HG03469 (cell line): ENCODE data around the gene P2RY6.
"Not testable (repeated sequence)": the region's sequence is repeated elsewhere in the genome, so short reads cannot be mapped to it uniquely, and the experiment has no call there.

Source experiments
- ATAC-seq: cut with Tn5 transposase; IDR thresholded peaks from one replicate; pipeline ENCODE4 v1.9.1; 2021; ENCODE audit warnings: mild to moderate bottlenecking, moderate library complexity, moderate number of reproducible peaks; ENCODE audit not compliant: unreplicated experiment

P2RY6 gene, protein sequence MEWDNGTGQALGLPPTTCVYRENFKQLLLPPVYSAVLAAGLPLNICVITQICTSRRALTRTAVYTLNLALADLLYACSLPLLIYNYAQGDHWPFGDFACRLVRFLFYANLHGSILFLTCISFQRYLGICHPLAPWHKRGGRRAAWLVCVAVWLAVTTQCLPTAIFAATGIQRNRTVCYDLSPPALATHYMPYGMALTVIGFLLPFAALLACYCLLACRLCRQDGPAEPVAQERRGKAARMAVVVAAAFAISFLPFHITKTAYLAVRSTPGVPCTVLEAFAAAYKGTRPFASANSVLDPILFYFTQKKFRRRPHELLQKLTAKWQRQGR

DNA sequence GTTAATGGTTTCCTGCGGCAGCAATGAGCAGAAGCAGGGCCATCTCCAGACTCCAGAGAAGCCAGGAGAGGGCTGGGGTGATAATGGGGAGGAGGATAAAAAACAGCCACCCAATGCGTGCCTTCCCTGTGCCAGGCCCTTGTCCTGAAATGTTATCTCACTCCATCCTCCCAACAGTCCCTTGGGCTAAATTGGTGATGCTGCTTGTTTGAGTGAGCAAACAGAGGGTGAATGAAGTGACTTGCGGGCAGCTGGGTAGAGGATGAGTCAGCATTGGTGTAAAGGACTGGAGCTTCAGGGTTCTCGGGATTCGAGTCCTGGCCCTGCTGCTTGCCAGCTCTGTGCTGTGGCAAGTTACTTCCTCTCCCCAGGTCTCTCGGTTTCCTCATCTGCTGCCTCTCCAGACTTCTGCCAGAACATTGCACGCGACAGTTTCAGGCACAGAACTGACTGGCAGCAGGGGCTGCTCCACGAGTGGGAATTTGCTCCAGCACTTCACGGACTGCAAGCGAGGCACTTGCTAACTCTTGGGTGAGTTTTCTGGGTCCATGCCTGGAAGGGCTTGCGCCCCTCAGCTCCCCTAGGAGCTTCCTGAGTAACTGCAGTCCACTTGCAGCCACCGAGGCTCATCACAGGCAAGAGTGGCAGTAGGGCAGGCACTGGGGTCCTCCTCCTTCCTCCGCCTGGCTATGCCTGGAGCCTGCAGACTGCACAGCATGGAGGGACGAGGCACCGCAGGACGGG lies at the start of gene P2RY6:
Gene P2RY6, plus strand, starts transcription at position 403 of the 744 bp plus-strand sequence. CDS start 24,181 bp downstream, outside the sequence.
- ATAC-seq: no peak

GRCh38 chr11:73223998-73224730 lies 48.0 kb upstream of the P2RY6 start:
- ATAC-seq: no peak

DNA sequence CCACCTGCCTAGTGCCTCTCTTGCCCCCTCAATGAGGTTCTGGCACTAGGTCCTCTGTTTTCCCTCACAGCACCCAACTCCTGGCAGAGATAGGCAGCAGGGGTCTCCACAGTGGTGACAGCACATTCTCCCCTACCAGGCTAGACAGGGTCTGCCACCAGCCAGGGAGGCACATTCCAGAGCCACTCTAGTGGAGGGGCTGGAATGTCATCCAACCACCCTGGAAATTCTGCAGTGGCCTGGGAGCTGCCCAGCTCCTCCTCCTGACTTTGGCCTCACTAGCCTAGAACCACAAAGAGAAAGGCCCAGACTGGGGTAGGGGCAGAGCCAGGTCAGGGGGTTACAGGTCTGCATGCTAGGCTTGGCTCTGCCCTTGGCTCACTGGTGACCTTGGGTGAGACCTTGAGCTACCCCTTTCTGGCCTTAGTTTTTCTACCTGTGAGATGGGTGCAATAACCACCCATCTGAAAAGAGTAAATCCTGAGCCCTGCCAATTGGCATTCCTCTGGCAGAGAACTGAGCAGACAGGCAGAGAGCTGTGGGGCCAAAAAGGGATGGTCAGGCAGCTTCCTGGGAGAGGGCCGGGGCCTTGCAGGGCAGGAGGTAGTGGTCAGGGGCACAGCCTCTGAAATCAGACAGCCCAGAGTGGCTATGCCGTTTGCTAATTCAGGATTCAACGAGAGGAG lies 47.0 kb upstream of the P2RY6 start:
- no peak for ATAC-seq

- ATAC-seq: no peak
Observed at GRCh38 chr11:73225851-73226250, 46.3 kb upstream of the P2RY6 start.

DNA sequence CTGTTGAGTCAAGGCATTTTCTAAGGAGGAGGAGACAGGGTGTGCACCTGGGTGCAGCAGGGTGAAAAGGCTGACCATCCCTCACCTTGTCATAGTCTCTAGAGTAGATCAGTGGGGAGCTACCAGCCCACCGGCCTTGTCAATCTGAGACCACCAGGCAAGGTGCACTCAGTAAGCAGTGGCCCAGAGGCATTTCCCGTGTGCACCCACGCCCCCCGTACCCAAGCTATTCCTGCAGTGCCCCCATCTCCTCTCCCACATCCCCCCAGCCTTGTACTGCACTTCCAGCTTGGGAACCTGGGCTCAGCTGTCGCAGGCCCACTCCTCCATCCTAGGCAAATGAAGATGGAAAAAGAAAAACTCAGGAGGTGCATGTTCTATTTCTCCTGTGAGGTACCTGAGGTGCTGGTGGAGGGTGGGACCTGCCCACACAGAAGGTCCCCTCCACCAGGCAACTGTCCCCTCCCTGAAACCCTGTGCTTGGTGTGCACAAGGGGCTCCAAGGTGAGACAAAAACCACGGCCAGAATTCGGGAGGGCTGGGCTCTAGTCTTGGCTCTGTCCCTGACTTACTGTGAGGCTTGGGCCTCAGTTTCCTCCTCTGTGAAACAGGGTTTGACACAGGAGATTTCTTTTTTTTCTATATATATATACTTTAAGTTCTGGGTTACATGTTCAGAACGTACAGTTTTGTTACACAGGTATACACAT lies 45.7 kb upstream of the P2RY6 start:
- ATAC-seq: no peak

DNA sequence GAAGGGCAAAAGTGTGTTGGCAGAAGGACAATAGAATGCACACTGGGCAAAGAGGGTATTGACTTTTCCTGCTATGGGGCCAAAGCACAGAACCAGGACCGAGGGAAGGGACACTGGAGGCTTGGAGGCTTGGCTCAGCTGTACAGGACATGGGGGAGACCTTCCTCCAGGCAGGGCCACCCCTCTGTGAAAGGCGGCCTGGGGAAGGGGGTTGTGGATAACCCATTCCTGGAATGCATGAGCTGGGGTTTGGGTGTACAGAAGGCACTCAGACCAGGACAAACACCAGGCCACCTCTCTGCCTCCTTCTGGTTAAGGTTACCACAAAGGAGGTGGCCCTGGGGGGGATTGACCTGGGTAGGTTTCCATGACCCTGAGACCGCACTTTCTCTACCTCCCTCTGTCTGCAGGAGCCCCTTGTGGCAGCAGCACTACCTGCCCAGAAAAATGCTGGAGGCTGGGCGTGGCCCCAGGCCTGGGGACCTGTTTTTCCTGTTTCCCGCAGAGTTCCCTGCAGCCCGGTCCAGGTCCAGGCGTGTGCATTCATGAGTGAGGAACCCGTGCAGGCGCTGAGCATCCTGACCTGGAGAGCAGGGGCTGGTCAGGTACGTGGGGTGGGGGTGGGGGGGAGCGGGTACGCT lies 44.4 kb upstream of the P2RY6 start:
- ATAC-seq: no peak

GRCh38 chr11:73228268-73229134 lies 43.6 kb upstream of the P2RY6 start:
- no peak for ATAC-seq

GRCh38 chr11:73229321-73229895 lies 42.7 kb upstream of the P2RY6 start:
- no peak for ATAC-seq

- ATAC-seq: no peak
Observed at GRCh38 chr11:73229896-73230875, 42.0 kb upstream of the P2RY6 start.

- ATAC-seq: no peak
Observed at GRCh38 chr11:73230931-73231330, 41.2 kb upstream of the P2RY6 start.

DNA sequence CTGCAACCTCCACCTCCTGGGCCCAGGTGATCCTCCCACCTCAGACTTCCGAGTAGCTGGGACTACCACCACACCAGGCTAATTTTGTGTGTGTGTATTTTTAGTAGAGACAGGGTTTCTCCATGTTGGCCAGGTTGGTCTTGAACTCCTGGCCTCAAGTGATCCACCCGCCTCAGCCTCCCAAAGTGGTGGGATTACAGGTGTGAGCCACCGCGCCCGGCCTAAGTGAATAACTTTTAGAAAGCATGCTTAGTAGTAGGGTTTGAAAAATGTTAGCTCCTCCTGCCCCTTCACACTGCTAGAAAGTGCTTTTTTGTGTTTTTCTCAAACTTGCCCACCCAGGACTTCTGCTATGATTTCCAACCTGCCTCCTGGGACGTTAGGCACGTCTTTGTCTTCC lies 39.7 kb upstream of the P2RY6 start:
- ATAC-seq: not testable (repeated sequence)

- ATAC-seq: no peak
Observed at GRCh38 chr11:73233211-73233610, 38.9 kb upstream of the P2RY6 start.

DNA sequence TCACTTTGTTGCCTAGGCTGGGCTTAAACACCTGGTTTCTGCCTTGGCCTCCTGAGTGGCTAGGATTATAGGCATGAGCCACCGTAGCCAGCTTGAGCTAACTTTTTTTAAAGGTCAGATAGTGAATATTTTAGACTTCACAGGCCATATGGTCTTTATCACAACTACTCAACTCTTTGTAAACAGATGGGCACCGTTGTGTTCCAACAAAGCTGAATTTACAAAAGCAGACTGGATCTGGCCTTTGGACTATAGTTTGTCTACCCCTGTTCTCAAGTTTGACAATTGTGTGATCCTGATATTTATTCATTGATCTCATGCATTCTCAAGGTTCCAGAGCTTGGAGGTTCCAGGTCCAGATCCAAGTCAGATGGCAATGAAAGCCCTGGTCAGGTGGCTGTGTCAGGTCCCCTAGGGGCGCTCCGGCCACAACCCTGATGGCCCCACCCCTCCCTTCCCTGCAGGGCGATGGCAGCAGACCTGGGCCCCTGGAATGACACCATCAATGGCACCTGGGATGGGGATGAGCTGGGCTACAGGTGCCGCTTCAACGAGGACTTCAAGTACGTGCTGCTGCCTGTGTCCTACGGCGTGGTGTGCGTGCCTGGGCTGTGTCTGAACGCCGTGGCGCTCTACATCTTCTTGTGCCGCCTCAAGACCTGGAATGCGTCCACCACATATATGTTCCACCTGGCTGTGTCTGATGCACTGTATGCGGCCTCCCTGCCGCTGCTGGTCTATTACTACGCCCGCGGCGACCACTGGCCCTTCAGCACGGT lies 38.3 kb upstream of the P2RY6 start:
- ATAC-seq: no peak

- ATAC-seq: no peak
Observed at GRCh38 chr11:73234471-73235181, 37.5 kb upstream of the P2RY6 start.

- ATAC-seq: no peak
Observed at GRCh38 chr11:73235236-73235786, 36.8 kb upstream of the P2RY6 start.
